Kidney epithelial cell (primary cell): ENCODE data around the gene CHML. TPM values are rescaled to one million over a fixed set of nuclear protein-coding genes. Genes with fewer than 3 reads are reported as not detected.
A peak's percentile ranks its signal among the peaks of the same experiment; 100 is the strongest.

Experiments used
- DNase-seq: peaks from one replicate; pipeline ENCODE4 v3.0.0-alpha.2; 2010; ENCODE audit warnings: low read depth
- H3K27me3 ChIP-seq: 2 replicates; pipeline ENCODE4 v1.6.0; 2011; ENCODE audit warnings: low read length; ENCODE audit not compliant: control insufficient read depth, insufficient read depth
- H3K36me3 ChIP-seq: 2 replicates; pipeline ENCODE4 v1.5.1; 2011; ENCODE audit warnings: low read length; ENCODE audit not compliant: control insufficient read depth, insufficient read depth
- H3K4me3 ChIP-seq: 2 replicates; pipeline ENCODE4 v1.5.1; 2011; ENCODE audit warnings: low read depth, mild to moderate bottlenecking, control low read depth, low read length
- CTCF ChIP-seq: IDR thresholded peaks from 2 replicates; pipeline ENCODE4 v1.5.1; 2011; ENCODE audit warnings: mild to moderate bottlenecking, moderate library complexity, low read length, control low read depth, inconsistent platforms; ENCODE audit not compliant: insufficient read depth, poor library complexity, severe bottlenecking
- total RNA-seq: library from RNA; depleted of rRNA; stranded (reverse); fragments of >200 nt; gene quantifications from 2 replicates; pipeline ENCODE4 v1.2.3, GENCODE V29; 2015

CHML gene
- total RNA-seq, 1 donor from 2014 or later = 20.5 TPM

GRCh38 chr1:241596633-241597032, 43.5 kb downstream of the CHML start:
- no peaks in the 10 kb centered on the region for H3K36me3 ChIP-seq
- no peak overlapping the region for H3K4me3 ChIP-seq
- no peak for TF ChIP-seq CTCF
- no peak for DNase-seq
- no peaks in the 10 kb centered on the region for H3K27me3 ChIP-seq

GRCh38 chr1:241593186-241593585, 47.0 kb downstream of the CHML start:
- Histone ChIP-seq H3K27me3 (no peaks in the 10 kb centered on the region), H3K36me3 (no peaks in the 10 kb centered on the region), H3K4me3 (no peak overlapping the region)
- no peak for TF ChIP-seq CTCF
- DNase-seq = no peak

- no peaks in the 10 kb centered on the region for H3K27me3 ChIP-seq
- no peaks in the 10 kb centered on the region for H3K36me3 ChIP-seq
- H3K4me3 ChIP-seq = no peak overlapping the region
- DNase-seq = peak; percentile 84
- TF ChIP-seq CTCF = no peak
Measured at GRCh38 chr1:241592273-241592958, 47.8 kb downstream of the CHML start.

GRCh38 chr1:241591736-241592135, 48.4 kb downstream of the CHML start:
- no peak for DNase-seq
- Histone ChIP-seq H3K4me3 (no peak overlapping the region), H3K36me3 (no peaks in the 10 kb centered on the region), H3K27me3 (no peaks in the 10 kb centered on the region)
- no peak for TF ChIP-seq CTCF

- Histone ChIP-seq H3K36me3 (no peaks in the 10 kb centered on the region), H3K4me3 (no peak overlapping the region), H3K27me3 (no peaks in the 10 kb centered on the region)
- DNase-seq = no peak
- no peak for TF ChIP-seq CTCF
Measured at GRCh38 chr1:241591317-241591716, 48.9 kb downstream of the CHML start.

- no peaks in the 10 kb centered on the region for H3K27me3 ChIP-seq
- H3K36me3 ChIP-seq = no peaks in the 10 kb centered on the region
- H3K4me3 ChIP-seq = no peak overlapping the region
- TF ChIP-seq CTCF = no peak
- no peak for DNase-seq
Measured at GRCh38 chr1:241590719-241591118, 49.5 kb downstream of the CHML start.
